Measurements from ENCODE around the gene ARPIN.
A peak's percentile ranks its signal among the peaks of the same experiment; 100 is the strongest.
"Not testable (repeated sequence)": the region's sequence is repeated elsewhere in the genome, so short reads cannot be mapped to it uniquely, and the experiment has no call there.

The ARPIN gene

DNA sequence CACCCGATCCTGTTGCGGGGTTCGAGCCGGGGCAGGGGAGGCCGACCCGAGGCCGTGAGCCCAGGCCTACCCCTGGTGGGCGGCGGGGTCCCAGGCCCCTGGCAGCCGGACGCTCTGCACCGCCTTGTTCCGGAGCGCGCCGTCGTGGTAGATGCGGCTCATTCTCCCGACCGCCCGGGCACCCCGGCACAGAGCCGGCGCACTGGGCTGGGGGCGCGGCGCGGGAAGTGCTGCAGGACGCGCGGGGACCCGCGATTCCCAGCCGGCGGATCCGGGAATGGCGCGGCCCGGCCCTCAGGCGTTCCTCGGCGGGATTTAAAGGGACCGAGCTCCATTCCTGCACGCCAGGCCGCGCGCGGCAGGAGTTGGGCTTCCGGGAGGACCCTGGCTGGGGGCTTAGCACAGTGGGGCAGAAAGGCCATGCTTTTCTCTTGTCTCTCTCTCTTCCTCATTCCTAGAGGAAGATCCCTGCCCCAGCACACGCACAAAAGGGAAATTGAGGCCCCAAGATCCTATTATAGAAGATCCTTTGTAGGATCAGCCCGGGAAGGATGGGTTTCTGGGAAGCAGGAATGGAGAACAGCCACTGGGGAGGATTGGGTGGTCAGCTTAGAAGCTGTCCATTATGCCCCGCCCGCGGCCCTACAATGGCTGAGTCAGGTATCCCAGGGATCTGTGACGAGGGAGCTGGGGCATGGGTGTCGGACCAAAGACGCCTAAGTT is at the start of gene ARPIN:
Gene ARPIN (minus strand): TSS at position 279 of the 723 bp plus-strand sequence. CDS start 117 bp downstream, at position 162.
- DNase-seq: peak in 1 of 2 experiments; percentile 35

DNA sequence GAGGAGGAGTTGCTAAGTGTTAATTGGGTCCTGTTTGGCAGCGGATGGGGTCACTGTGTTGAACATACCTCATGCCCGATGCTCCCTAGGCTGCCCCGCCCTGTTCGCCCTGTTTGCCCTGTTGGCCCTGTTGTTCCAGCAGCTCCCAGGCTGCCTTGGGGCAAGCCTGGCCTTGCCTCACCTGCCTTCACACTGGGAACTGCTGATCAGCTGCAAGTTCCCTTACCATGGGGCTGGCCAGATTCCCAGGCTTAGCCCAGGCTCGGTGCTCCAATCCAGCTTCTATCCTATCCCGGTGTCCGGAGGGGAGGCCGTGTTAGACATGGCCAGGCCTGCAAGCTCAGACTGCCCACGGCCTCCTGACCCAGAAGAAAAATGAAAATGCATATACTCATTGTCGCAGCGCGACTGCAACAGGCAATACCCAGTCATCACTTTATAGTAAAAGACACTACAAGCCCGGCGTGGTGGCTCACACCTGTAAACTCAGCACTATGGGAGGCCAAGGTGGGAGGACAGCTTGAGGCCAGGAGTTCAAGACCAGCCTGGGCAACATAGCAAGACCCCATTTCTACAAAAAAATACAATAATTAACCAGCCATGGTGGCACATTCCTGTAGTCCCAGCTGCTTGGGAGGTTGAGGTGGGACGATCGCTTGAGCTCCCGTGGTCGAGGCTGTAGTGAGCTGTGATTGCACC is 45.5 kb upstream of the ARPIN start:
- no peak for DNase-seq

DNA sequence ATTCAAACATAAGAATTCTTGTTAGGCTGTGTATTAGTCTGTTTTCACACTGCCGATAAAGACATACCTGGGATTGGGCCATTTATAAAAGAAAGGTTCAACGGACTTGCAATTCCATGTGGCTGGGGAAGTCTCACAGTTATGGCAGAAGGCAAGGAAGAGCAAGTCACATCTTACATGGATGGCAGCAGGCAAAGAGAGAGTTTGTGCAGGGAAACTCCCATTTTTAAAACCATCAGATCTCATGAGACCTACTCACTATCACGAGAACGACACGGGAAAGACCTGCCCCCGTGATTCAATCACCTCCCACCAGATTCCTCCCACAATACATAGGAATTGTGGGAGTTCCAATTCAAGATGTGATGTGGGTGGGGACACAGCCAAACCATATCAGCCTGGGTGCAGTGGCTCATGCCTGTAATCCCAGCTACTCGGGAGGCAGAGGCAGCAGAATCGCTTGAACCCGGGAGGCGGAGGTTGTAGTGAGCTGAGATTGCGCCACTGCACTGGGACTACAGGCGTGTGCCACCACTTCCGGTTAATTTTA is 42.8 kb upstream of the ARPIN start:
- not testable (repeated sequence) for DNase-seq

DNA sequence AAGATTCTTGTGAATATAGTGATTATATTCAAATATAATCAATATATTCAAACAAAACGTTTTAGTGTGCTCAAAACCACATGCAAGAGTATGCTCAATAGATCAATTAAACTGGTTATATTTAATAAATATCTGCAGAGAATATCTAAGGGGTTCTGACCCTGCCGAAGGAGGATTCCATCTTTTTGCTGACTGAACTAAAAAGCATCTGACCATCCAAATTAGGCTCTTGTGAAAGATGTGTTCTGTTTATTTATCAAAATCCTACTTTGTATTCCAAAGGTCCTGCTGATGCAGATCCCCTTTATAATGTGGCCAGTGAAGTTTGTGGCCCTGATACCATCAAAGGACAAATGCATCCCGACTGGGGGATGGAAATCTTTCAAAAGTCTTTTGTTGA is 41.8 kb upstream of the ARPIN start:
- no peak for DNase-seq

DNA sequence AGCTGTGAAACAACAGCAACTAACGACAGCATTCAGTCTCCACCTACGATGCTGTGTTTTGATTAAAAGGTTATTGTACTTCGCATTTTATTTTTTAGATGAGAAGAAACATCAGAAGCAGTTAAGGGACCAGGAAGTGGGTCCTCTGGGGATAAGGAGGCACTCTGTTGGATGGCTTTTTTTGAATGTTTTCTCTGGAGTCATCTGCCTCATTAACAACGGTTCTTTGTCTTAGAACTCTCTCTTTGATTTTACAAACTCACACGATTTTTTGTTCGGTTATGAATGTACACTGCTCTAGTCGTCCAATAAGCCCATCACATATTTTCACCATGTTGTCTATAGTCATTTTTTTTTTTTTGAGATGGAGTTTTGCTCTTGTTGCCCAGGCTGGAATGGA is 36.0 kb upstream of the ARPIN start:
- DNase-seq: no peak

DNA sequence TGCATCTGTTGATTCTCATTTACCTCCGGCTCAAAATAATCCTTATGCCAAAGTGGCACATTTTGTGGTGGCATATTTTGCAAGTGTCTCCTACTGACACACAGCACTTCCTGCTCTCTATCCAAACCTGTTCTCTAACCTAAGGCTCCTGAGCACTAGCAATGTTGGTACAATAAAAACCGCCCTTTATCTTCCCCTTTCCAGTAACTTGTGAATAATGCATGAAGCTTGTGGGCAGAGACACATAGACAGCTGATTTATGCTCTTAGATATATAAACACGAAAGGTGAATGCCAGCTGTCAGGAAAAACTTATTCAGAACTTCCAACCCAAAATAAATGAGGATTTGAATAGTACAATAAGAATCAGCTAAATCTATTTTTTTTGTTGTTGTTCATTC is 34.6 kb upstream of the ARPIN start:
- no peak for DNase-seq

DNA sequence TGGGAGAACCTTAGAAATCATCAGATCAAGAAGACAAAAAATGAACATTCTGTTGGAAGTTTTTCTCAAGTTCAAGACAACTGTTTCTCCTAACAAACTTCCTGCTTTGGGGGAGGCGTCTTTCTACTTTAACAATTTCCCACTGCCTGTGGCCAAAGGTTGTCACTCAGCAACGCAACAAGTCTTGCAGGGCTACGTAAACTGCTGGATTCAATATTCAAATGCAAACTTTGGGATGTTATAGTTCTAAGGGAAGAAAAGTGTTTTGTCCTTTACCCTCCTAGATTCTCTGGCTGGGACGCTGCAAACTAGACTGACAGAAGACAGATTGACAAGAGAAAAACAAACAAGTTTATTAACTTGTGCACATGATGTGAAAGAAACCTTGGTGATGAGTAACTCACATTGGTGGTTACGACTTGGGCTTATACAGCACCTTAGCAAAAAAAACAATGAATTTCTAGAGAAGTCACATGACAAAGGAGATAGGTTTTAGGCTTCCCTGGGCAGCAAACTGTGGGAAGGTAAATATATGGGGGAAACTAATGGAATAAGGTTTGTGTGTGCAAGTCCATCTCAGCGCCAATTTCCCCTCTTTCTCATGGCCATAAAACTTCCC is 34.0 kb upstream of the ARPIN start:
- DNase-seq: no peak

DNA sequence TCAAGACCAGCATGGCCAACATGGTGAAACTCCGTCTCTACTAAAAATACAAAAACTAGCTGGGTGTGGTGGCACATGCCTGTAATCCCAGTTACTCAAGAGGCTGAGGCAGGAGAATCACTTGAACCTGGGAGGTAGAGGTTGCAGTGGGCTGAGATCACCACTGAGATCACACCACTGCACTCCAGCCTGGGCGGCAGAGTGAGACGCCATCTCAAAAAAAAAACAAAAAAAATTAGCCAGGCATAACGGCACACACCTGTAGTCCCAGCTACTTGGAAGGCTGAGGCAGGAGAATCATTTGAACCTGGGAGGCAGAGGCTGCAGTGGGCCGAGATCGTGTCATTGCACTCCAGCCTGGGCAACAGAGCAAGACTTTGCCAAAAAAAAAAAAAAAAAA is 31.0 kb upstream of the ARPIN start:
- DNase-seq: not testable (repeated sequence)

DNA sequence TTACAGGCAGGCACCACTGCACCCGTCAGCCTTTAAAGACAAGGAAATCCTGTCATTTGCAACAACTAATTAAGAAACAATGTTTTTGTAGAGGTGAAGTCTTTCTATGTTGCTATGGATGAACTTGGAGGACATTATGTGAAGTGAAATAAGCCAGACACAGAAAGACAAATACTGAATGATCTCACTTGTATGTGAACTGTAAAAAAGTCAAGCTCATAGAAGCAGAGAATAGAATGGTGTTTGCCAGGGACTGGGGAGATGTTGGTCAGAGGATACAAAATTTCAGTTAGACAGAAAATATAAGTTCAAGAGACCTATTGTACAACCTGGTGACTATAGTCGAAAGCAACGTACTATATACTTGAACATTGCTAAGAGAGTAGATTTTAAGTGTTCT is 27.2 kb upstream of the ARPIN start:
- DNase-seq: no peak

DNA sequence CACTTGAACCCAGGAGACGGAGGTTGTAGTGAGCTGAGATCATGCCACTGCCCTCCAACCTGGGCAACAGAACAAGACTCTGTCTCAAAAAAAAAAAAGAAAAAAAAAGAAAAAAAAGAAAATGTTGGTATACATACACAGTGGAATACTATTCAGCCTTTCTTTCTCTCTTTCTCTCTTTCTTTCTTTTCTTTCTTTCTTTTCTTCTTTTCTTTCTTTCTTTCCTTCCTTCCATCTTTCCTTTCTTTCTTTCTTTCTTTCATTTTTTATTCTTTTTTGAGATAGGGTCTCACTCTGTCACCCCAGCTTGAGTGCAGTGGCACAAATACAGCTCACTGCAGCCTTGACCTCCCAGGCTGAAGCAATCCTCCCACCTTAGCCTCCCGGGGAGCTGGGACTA is 26.6 kb upstream of the ARPIN start:
- not testable (repeated sequence) for DNase-seq

DNA sequence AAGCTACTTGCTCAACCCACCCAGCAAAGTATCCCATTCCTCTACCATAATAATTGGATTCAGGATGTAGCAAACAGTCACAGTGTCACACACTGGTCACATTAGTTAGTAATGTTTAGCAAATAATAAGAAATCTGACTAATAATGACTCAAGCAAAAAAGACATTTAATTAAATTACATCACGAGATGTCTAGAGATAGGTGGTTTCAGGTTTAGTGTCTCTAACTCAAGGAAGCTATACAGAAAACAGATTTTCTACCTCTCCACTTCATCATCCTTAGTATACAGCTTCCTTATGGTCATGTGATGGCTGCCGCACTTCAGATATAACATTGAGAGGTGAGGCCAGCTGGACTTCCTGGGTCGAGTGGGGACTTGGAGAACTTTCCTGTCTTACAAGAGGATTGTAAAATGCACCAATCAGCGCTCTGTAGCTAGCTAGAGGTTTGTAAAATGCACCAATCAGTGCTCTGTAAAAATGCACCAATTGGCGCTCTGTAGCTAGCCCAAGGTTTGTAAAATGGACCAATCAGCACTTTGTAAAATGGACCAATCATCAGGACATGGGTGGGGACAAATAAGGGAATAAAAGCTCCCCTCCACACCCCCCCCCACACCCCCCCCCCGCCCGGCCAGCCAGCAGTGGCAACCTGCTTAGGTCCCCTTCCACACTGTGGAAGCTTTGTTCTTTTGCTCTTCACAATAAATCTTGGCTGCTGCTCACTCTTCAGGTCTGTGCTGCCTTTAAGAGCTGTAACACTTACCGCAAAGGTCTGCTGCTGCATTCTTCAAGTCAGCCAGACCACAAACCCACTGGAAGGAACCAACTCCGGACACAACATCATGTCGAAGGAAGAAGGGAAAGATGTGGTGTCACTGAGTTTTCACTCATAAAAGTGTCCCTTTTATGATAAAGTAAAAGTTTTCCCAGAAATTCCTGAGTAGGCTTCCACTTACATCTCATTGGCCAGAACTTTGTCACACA is 24.9 kb upstream of the ARPIN start:
- DNase-seq: peak; percentile 58 to 74

DNA sequence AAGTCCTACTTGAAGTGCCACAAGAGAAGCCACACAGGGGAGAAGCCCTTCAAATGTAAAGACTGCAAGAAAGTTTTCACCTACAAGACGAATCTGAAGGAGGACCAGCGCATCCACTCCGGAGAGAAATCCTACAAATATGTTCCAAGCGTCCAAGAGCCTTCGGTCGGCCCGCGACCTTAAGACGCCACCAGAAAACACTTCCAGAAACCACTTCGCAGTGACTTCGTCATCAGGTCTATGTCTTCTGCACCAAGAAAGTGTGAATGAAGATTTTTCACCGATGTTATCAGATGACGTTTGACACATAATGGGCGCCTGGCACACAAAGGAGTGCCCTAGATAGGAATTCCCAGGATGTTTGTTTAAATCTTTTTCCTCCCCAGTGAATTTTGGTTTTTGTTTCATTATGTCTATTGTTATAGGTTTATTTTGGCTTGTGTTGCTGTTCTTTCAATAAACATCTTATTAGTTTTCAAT is 24.1 kb upstream of the ARPIN start:
- no peak for DNase-seq

DNA sequence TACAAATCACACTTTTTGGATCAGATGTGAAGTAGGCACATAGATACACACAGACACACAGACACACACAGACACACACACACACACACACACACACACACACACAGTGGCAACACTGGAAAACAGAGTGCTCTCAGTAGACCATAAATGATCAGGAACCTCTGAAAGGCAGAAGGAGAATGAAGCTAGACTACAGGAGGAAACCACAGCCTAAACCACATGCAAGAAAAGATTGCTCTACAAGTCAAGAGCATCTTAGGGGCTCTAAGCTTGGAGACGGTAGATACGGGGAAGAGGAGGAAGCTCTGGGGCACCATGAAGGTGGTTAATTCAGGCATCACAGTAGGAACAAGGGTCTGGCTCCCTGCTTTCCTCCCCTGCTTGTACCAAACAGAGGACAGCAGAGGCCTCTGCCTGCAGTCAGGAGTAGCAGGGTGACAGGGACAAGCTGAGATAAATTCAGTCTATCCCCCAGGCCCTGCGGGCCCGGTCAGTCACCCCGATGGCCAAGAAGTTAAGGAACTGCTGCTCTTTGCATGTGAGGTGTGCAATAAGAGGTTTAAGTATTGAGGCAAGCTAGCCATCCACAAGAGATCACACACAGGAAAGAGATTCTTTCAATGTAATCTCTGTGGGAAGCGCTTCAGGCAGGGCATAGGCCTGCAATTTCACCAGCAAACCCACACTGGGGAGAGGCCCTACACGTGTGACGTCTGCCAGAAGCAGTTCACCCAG is 23.5 kb upstream of the ARPIN start:
- no peak for DNase-seq

DNA sequence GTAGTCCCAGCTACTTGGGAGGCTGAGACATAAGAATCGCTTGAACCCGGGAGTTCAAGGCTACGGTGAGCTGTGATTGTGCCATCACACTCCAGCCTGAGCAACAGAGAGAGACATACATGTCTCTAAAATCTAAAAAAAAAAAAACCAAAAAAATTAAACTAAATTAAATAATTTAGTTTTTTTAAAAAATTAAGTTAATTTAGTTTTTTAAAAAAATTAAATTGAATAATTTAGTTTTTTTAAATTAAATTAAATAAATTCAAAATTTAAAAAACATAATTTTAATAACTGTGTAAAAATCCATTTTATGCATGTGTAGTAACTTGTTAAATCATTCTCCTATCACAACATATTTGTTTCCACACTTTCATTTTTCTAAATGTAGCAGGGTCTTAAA is 20.1 kb upstream of the ARPIN start:
- no peak for DNase-seq

DNA sequence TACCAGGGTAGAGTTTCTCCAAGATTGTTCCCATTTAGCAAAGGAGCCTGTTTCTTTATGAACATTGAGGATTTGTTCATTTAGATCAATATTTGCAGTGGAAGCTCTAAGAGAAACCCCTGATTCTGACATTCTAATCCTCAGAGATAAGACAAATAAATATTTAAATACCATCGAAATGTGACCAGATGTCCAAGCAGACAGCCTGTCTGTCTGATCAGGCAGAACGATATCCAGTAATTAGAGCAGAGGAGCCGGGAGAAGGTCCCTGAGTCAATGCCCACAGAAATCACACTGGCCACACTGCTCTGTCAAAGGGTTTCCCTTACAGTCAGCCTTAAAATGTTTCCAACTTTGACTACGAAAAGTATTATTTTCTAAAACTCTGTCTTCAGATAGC is 15.7 kb upstream of the ARPIN start:
- peak; percentile 5 to 43 for DNase-seq

DNA sequence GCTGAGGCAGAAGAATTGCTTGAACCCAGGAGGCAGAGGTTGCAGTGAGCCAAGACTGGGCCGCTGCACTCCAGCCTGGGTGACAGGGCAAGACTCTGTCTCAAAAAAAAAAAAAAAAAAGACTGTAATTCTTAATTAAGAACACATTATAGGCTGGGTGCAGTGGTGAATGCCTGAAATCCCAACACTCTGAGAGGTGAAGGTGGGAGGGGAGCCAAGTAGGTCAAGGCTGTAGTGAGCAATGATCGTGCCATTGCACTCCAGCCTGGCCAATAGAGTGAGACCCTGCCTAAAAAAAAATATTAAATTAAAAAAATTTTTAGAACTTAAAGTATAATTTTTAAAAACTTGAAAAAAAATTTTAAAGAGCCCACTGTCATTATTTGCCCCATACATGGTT is 13.4 kb upstream of the ARPIN start:
- DNase-seq: no peak

DNA sequence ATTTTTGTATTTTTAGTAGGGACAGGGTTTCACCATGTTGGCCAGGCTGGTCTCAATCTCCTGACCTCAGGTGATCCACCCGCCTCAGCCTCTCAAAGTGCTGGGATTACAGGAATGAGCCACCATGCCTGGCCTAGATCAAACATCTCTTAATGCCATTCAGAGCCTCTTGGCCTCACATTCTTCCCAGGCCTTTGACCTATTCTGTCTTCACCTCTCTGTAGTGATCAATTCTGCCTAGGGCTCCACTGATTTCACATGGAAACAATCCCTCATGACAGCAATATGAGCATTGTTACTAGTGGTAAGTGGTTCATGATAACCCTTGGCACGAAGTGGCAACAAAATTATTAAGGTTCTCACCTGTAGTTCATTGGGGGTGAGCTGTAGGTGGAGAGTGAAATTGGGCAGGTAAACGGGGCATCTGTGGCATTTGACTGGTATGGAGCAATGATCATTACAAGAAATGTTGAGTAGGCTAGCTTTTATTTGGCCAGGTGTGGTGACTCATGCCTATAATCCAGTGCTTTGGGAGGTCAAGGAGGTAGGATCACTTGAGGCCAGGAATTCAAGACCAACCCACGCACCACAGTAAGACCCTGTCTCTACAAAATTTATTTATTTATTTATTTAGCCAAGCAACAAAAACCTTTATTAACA is 4.8 kb upstream of the ARPIN start:
- no peak for DNase-seq

DNA sequence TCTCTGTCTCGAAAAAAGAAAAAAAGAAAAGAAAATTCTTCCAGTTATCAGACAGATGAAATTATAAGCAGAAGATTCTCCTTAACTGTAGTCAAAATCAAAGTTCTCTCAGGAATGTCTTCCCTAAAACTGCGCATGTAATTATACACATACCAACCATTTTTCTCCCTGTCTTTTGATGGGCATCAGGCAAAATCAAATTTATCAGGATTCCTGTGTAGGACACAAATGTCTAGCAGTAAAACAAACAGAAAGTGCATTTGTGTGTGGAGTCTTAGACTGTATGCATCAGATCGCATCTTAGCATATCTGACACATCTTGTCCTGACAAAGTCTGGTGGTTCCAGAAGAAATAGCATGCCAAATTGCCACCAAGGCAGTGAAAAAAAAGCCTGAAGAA is 3.9 kb upstream of the ARPIN start:
- no peak for DNase-seq

DNA sequence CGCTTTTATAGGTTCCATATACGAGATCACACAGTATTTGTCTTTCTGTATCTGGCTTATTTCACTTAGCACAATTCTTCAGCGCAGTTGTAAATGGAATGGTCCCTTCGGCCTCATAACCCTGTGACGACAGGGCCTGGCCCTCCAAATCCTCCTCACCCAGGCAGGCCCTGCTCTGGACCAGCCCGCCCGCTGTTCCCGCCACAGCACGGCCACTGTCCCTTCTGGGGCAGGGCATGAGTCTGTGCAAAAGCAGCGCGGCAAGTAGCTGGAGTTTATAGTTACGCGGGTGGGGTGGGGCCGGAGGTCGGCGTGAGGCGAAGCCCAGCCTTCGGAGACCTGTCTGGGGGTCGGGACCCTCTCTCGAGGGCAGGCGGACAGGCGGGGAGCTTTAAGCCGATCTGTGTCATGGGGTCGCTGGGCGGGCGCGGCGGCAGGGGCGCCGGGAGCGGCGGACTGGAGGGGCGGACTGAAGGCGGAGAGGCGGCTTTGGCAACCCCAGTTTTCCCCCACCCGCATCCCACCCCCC is 543 bp downstream of the ARPIN start:
- DNase-seq: no peak

DNA sequence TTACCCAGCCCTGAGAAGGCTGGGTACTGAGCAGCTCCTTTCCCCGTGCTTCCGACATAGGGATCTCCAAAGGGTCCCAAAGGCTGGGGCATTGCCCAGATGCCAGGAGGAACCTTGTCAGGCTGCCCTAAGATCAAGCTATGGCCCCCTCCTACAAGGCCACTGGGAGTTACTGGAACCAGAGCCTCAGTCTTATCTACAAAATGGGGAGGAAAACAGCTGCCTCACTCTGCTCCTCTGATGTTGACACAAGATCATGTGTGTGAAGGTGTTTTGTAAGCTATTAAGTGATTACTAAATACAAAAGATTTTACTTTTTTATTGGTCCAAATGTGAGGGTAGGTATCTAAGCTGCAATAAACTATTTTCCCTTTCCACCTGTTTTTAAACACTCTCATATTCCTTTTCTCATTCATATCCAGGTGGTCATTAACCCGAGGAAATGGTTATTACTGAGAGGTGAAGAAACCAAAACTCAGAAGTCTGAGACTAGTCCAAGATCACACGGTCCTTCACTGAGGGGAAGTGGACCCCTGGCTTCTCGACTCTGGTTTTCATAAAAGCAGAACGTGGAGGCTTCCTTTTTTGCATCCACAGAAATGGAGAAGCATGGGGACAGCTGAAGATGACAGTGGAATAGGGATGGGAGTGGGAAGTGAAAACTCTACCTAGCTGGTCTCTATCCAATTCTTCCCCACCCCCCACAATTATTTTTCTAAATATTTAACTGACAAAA is 1.7 kb downstream of the ARPIN start:
- DNase-seq: no peak
